Pericardium fibroblast (primary cell): ENCODE data around the gene STK32C. TPM values are rescaled to one million over a fixed set of nuclear protein-coding genes. Genes with fewer than 3 reads are reported as not detected.

Experiments
- total RNA-seq: library from RNA; depleted of rRNA; stranded (reverse); fragments of >200 nt; gene quantifications from 2 replicates; pipeline ENCODE4 v1.2.3, GENCODE V29; 2015

STK32C gene
- total RNA-seq = 4.6 and 8.9 TPM in 2 replicates

GRCh38 chr10:132307823-132308586 lies at the start of gene STK32C:
TSS of gene STK32C (minus strand) at chr10:132307950. CDS start at chr10:132307833, 117 bp downstream.

GRCh38 chr10:132331601-132332432 lies 24.1 kb upstream of the STK32C start, which contains the start of gene LRRC27:
TSS of gene LRRC27 (plus strand) at chr10:132332193. CDS start at chr10:132333525, 1,332 bp downstream.

GRCh38 chr10:132186488-132187429 lies 121.0 kb downstream of the STK32C start, which contains the start of gene DPYSL4:
TSS of gene DPYSL4 (plus strand) at chr10:132186948. CDS start at chr10:132187064, 116 bp downstream.

Other genes with a start within 250 kb of the STK32C start
- 0.09 and 0.12 TPM in 2 replicates for gene JAKMIP3, start 242.0 kb downstream of the STK32C start, total RNA-seq
- 12.7 and 21.8 TPM in 2 replicates for gene DPYSL4, start 121.0 kb downstream of the STK32C start, total RNA-seq
- 7.2 and 10.0 TPM in 2 replicates for gene LRRC27, start 24.2 kb upstream of the STK32C start, total RNA-seq
- 3.0 and 8.1 TPM in 2 replicates for gene PWWP2B, start 89.2 kb upstream of the STK32C start, total RNA-seq
- 32.4 and 37.2 TPM in 2 replicates for gene INPP5A, start 229.8 kb upstream of the STK32C start, total RNA-seq